ENCODE measurements around the gene SYTL4. TPM values are rescaled to one million over a fixed set of nuclear protein-coding genes. Genes with fewer than 3 reads are reported as not detected.

The SYTL4 gene
- total RNA-seq, 4 donors from 2014 or later = 9.5 to 95.3 (median 22.0) TPM

GRCh38 chrX:100647095-100647494 lies 84.8 kb downstream of the SYTL4 start:
- no peak for TF ChIP-seq CTCF (IDR thresholded peaks at IDR 0.05; ENCODE audit: low read depth)

GRCh38 chrX:100645106-100645505 lies 86.8 kb downstream of the SYTL4 start:
- TF ChIP-seq CTCF (IDR thresholded peaks at IDR 0.05; ENCODE audit: low read depth) = no peak

GRCh38 chrX:100643956-100644860 lies 87.7 kb downstream of the SYTL4 start, which contains the start of gene SRPX2:
SRPX2 (plus strand) TSS chrX:100644199; CDS start chrX:100646323, 2,124 bp downstream.
- TF ChIP-seq CTCF (IDR thresholded peaks at IDR 0.05; ENCODE audit: low read depth) = no peak

GRCh38 chrX:100643212-100643611 lies 88.7 kb downstream of the SYTL4 start:
- no peak for TF ChIP-seq CTCF (IDR thresholded peaks at IDR 0.05; ENCODE audit: low read depth)

GRCh38 chrX:100642290-100642689 lies 89.6 kb downstream of the SYTL4 start:
- TF ChIP-seq CTCF (IDR thresholded peaks at IDR 0.05; ENCODE audit: low read depth) = no peak

- no peak for TF ChIP-seq CTCF (IDR thresholded peaks at IDR 0.05; ENCODE audit: low read depth)
These were observed 95.5 kb downstream of the SYTL4 start, which contains the start of gene TSPAN6 for GRCh38 chrX:100636321-100636991. TSPAN6 (minus strand) TSS chrX:100636806; CDS start chrX:100636694, 112 bp downstream.

- TF ChIP-seq CTCF (IDR thresholded peaks at IDR 0.05; ENCODE audit: low read depth) = no peak
These were observed 96.0 kb downstream of the SYTL4 start for GRCh38 chrX:100635989-100636320.

Data from subcutaneous adipose tissue (tissue), 4 donors.